ENCODE data around the gene RERE.

DNA sequence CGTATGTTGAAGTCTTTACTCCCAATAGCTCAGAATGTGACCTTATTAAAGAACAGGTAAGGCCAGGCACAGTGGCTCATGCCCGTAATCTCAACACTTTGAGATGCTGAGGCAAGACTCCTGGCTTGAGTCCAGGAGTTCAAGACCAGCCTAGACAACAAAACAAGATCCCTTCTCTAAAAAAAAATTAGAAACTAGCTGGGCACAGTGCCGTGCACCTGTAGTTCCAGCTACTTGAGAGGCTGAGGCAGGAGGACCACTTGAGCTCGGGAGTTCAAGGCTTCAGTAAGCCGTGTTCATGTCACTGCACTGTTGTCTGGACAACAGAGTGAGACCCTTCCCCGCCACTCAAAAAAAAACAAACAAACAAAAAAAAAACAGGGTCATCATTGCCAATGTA, 171.3 kb downstream of the RERE start:
- TF ChIP-seq, protein P1, sequence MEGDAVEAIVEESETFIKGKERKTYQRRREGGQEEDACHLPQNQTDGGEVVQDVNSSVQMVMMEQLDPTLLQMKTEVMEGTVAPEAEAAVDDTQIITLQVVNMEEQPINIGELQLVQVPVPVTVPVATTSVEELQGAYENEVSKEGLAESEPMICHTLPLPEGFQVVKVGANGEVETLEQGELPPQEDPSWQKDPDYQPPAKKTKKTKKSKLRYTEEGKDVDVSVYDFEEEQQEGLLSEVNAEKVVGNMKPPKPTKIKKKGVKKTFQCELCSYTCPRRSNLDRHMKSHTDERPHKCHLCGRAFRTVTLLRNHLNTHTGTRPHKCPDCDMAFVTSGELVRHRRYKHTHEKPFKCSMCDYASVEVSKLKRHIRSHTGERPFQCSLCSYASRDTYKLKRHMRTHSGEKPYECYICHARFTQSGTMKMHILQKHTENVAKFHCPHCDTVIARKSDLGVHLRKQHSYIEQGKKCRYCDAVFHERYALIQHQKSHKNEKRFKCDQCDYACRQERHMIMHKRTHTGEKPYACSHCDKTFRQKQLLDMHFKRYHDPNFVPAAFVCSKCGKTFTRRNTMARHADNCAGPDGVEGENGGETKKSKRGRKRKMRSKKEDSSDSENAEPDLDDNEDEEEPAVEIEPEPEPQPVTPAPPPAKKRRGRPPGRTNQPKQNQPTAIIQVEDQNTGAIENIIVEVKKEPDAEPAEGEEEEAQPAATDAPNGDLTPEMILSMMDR (IDR thresholded peaks at IDR 0.05; ENCODE audit: poor library complexity), result no peak
- TF ChIP-seq EZH2 (IDR thresholded peaks at IDR 0.05; ENCODE audit: borderline replicate concordance) (no peak), EZH2phosphoT487 (IDR thresholded peaks at IDR 0.05; ENCODE audit: low read depth, severe bottlenecking, unreplicated experiment) (no peak)

All from hepatocyte (in vitro differentiated cells).